GM12892 (cell line): ENCODE measurements around the gene CCDC40.

ENCODE experiments used
- DNase-seq: peaks from one replicate; pipeline ENCODE4 v3.0.0; 2011; ENCODE audit not compliant: insufficient read length
- FAIRE-seq: peaks from 2 replicates; lab custom pipeline; 2011; peaks lifted over from hg19 to GRCh38; lab: Jason Lieb, UNC
- POLR2A ChIP-seq: IDR thresholded peaks from 2 replicates; pipeline ENCODE4 v1.6.1; 2011; ENCODE audit warnings: low read depth, low read length, control low read depth
- POLR2AphosphoS5 ChIP-seq: IDR thresholded peaks from 2 replicates; pipeline ENCODE4 v1.6.1; 2011; ENCODE audit warnings: low read depth, low read length, control low read depth
- TAF1 ChIP-seq: IDR thresholded peaks from 2 replicates; pipeline ENCODE4 v1.6.1; 2011; ENCODE audit warnings: low read depth, mild to moderate bottlenecking, control low read depth, low read length, borderline replicate concordance

The CCDC40 gene

DNA sequence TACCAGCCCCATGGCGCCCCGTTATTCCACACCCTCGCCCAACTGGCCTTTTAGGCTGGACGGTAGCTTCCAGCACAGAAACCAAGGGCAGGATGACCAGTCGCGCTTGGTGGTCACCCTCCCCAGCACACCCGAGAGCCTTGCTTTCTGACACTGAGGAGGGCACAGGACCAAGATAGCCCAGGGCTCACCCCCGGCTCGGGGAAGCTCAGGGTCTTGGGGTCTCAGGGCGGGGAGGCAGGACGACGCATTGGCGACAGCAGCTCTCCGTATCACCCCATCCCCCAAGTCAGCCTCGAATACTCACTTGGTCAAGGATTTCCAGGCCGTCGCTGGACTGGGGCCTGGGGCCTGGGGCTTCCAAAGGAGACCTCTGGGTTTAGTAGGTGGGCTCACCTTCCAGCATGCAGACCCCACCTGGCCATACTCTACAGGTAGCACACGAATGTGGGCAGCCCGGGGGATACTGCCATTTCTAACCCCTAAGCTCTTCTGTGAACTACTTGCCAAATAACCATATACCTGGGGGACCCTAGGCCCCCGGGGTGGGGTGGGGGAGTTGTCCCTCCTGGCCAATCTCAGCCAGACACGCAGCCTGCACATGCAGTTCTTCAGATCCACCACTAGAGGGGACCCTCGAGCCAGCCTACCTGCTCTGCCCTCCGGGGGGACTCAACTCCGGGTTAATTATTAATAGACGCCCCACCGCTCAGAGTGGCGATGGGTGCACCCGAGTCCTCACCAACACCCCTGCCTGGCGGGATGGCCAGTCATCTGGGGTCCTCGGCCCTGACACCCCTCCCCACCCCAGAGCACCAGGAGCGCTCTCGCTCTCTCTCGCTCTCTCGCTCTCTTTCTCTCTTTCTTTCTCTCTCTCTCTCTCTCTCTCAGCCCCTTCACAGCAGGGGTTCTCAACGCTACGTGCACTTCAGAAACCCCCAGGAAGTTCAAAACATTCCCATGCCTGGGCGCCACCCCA is 30.8 kb upstream of the CCDC40 start:
- peak; percentile 92 for DNase-seq
- FAIRE-seq: peak; percentile 86
- no peak for TF ChIP-seq TAF1
- TF ChIP-seq POLR2AphosphoS5: no peak
- no peak for TF ChIP-seq POLR2A

DNA sequence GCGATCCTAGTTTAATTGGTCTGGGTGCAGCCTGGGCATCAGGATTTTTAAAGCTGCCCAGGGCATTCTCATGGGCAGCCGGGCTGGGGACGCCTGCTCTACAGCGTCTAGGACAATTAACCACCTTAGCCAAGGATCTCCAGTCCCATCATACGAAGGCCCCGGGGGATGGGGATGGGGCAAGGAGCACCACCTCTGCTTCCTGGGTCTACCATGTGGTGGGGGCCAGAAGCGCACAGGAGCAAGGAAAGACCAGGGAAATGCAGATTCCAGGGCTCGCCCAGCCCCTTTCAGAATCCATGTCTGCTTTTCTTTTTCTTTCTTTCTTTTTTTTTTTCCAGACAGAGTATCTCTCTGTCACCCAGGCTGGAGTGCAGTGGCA is 30.1 kb upstream of the CCDC40 start:
- TF ChIP-seq TAF1 (no peak), POLR2A (no peak), POLR2AphosphoS5 (no peak)
- DNase-seq (no peak), FAIRE-seq (no peak)

DNA sequence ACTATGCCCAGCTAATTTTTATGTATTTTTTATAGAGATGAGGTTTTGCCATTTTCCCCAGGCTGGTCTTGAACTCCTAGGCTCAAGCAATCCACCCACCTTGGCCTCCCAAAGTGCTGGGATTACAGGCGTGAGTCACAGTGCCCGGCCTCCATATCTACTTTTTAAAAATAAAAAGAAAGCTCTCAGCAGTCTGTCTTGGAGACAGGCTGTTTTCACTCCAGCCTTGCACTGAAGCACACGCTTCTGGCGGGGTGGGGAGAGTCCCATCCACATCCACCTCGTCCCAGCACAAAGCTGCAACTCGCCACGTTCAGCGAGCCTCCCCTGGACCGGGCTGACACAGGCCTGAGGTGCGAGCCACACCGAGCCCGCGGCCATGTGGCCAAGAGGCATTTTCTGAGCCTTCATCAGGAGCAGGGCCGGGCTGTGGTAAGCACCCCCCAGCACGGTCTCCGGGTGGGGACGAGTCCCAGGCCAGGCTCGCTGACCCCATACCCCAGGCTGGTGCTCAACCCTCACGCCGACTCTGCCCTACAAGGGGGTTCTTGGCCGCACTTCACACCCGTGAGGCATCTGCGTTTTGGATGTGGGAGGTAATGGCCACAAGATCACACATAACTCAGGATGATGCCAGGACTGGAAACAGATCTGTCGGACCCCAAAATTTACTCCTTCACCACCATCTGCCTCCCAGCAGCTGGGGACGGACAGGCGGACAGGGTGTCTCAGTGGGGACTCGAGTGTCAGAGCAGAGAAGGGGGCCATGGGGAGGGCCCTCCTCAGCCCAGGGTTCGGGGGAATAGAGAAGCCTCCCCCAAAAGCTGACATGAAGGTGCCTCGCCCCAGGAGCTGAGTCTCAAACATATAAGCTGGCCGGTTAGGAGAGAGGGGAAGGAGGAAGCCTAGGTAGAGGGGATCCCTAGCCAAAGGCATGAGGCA is 29.4 kb upstream of the CCDC40 start:
- TF ChIP-seq TAF1 (no peak), POLR2AphosphoS5 (no peak), POLR2A (no peak)
- DNase-seq (no peak), FAIRE-seq (no peak)

DNA sequence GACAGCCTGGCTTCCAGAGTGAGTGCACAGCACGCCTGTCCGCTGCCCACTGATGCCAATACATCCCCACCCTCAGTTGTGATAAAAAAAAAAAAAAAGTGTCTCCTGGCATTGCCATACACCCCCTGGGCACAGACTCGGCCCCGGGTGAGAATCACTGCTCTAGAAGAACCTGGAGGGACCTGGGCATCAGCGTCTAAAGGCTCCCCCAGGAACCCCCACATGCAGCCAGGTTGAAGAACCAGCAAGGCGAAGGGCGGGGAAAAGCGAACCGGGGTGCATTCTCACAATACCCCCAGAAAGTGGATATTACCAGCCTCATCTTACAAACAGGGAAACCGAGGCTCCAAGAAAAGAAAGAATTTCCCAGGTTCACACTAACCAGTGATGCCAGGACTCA is 28.5 kb upstream of the CCDC40 start:
- DNase-seq: no peak
- FAIRE-seq: no peak
- TF ChIP-seq POLR2AphosphoS5: no peak
- no peak for TF ChIP-seq POLR2A
- TF ChIP-seq TAF1: no peak

DNA sequence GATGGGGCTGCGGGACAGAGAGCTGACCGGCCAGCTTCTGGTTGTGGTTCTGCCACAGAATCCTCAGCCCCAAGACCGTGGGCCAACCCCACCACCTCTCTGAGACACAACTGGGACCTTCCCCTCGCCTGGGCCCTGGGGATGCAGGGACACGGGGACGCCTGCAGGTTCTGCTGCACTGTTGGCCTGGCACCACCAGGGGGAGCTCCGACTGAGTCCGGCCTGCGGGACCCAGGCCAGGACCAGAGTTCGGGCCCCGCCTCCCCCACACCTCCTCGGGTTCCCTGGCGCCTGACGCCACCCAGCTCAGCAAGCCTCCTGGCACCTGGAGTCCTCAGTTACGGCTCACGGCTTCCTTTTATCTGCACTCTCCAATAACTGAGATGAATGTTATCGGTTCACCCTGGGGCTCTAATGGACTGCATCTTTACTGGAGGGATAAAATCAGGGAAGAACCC is 28.0 kb upstream of the CCDC40 start:
- FAIRE-seq: peak; percentile 67
- TF ChIP-seq POLR2A (no peak), POLR2AphosphoS5 (no peak), TAF1 (no peak)

DNA sequence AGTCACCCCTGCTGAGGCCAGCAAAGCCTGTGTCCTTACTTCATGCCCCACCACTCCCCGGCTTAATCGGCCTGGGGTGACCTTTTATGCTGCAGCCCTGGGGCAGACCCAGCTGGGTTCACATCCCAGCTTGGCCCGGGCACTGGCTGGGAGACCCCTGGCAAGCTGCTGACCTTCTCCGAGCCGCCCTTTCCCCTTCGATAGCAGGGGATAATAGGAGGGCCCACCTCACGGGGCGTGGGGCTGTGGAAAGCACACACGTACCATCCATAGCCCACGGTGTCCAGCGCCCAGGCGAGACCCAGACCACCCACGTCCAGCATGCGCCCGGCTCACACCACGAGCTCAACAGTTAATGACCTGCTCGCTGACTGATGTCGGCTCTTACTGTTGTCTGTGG is 27.6 kb upstream of the CCDC40 start:
- DNase-seq (no peak), FAIRE-seq (no peak)
- TF ChIP-seq POLR2AphosphoS5 (no peak), TAF1 (no peak), POLR2A (no peak)

More for the DNA sequence above, 28.0 kb upstream of the CCDC40 start:
- DNase-seq: peak; percentile 89

DNA sequence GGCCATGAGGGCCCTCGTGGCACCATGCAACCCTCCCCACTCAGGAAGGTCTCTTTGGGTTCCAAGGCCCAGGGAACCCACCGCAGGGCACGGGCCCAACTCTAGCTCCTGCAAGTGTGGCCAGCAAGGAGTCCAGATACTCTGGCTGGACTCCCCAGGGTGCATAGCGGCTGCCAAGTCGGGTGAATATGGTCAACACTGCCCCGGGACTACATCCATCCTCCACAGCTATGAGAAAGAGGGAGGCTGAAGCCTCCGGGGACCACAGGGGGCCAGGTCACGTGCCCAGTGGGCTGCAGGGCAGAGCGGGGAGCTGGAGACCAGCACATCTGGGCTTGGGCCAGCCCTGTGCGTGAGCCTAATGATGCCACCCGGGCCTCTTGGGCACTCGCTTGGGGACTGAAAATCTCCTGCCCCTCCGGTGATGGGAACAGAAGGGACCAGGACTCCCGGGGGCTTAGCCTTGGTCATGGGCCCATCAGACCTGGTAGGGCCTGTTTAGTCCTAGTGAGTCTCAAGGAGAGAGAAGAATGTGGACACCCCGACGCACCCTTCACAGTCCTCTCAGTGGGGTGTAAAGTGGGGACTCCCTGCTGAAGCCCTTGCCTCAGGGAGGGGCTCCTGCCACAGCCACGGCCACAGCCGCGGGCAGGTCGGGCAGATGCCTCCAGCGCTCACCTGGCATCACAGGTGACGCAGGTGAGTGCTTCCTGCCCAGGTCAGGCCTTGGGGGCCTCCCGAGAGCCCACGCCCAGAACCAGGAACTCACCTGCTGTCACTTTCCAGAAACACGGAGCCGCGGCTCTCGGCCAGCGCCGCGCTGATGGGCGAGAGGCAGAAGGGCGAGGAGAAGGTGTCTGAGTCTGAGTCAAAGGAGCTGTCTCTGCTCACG is 26.8 kb upstream of the CCDC40 start:
- FAIRE-seq: no peak
- DNase-seq: no peak
- TF ChIP-seq POLR2A (no peak), POLR2AphosphoS5 (no peak), TAF1 (no peak)

DNA sequence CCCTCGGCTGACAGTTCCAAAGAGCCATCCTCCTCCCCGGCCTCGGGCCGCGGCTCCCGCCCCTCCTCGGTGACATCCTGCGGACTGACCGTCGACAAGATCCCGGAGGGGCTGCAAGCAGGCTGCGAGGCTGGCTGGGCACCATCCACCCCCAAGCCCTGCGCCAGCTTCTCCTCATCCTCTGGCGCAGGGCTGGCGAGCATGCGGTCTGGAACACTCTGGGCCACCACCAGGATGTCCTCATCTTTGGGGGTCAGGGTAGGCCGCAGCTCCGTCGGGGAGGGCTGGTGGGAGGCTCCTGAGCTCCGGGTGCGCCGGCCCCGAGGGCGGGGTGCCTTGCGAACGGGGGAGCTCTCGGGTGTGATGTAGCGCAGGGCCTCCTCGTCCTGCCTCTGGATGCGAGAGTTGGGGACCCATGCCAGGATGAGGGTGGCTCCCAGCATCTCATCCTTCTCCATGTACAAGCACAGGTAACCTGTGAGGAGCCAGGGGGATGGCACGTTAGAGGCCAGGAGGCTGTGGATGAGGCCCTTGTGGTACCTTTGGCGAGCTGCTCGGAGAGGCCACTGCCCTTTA is 26.1 kb upstream of the CCDC40 start:
- DNase-seq (no peak), FAIRE-seq (no peak)
- TF ChIP-seq POLR2AphosphoS5 (no peak), POLR2A (no peak), TAF1 (no peak)

DNA sequence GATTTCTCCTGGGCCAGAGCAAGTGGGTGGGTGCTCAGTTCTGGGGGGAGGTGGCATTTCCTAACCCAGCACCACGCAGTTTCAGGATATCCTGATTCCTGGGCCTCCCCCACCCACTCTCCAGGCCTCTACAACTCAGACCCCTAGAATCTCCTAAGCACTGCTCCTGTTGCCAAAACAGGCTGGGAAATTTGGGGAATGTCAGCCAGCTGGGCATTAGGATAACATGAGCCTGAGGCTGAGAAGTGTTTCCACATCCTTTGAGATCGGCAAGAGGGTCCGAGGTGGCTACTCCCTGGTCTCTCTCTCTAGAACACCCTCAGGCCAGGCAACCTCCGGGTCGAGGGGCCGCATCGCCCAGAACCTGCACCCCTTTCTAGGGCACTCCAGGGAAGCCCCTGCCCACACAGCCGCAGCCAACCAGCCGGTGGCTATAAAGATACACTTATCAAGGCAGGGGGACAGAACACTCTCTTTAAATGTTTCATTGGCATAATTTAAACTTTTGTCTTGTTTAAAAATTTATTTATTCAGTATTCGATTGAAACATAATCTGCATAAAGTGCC is 24.4 kb upstream of the CCDC40 start:
- no peak for TF ChIP-seq POLR2AphosphoS5
- TF ChIP-seq TAF1: no peak
- TF ChIP-seq POLR2A: no peak
- DNase-seq: no peak
- no peak for FAIRE-seq
